K562 (cell line): ENCODE data around the gene PPT2. TPM values are rescaled to one million over a fixed set of nuclear protein-coding genes. Genes with fewer than 3 reads are reported as not detected.

ENCODE experiments used
- ARHGAP35 ChIP-seq: fragments of 450-650 bp; IDR thresholded peaks from 2 replicates; pipeline ENCODE4 v1.6.1; 2018; ENCODE audit not compliant: partially characterized antibody
- BRCA1 ChIP-seq, 2 experiments: fragments of 450-650 bp in 1 of 2; sonication (generic) in 1 of 2; formaldehyde crosslinking in 1 of 2; IDR thresholded peaks; 2 replicates each; pipeline versions ENCODE4 v1.5.0 to v1.6.1; 2017 to 2020; ENCODE audit warnings: mild to moderate bottlenecking in 1 of 2, missing genetic modification reagents in 1 of 2
- CBX5 ChIP-seq: IDR thresholded peaks from 2 replicates; pipeline ENCODE4 v1.6.1; 2014; ENCODE audit warnings: low read depth, borderline replicate concordance
- EP300 ChIP-seq: IDR thresholded peaks from 2 replicates; pipeline ENCODE4 v1.6.1; 2012; ENCODE audit warnings: low read length, improper control_type of control experiment
- GABPA ChIP-seq: fragments of 200-800 bp; sonication (Bioruptor generic); conservative IDR thresholded peaks from 2 replicates; pipeline ENCODE4 v1.6.1; 2016; ENCODE audit warnings: low read depth, missing genetic modification characterization, missing compliant biosample characterization
- HNRNPK ChIP-seq: fragments of 200-400 bp; formaldehyde crosslinking; IDR thresholded peaks from one replicate; pipeline ENCODE4 v1.6.1; 2018; ENCODE audit warnings: mild to moderate bottlenecking, low read depth, low read length; ENCODE audit not compliant: poor library complexity, severe bottlenecking
- KHSRP ChIP-seq: fragments of 450-650 bp; IDR thresholded peaks from 2 replicates; pipeline ENCODE4 v1.6.1; 2017
- KLF10 ChIP-seq: fragments of 250-450 bp; sonication (Bioruptor Pico); IDR thresholded peaks from 2 replicates; pipeline ENCODE4 v1.6.1; 2021; ENCODE audit warnings: matching md5 sums
- NFIX ChIP-seq: fragments of 250-450 bp; sonication (Bioruptor Pico); IDR thresholded peaks from 2 replicates; pipeline ENCODE4 v1.4.0; 2020; ENCODE audit warnings: low read depth, mild to moderate bottlenecking, moderate library complexity
- PHF20 ChIP-seq: fragments of 450-650 bp; IDR thresholded peaks from 2 replicates; pipeline ENCODE4 v1.6.1; 2018; ENCODE audit not compliant: partially characterized antibody
- POLR2AphosphoS5 ChIP-seq: IDR thresholded peaks from 2 replicates; pipeline ENCODE4 v1.6.1; 2011; ENCODE audit warnings: mild to moderate bottlenecking, low read depth, low read length, moderate library complexity; ENCODE audit not compliant: control insufficient read depth, insufficient read depth
- SP2 ChIP-seq: IDR thresholded peaks from 2 replicates; pipeline ENCODE4 v1.6.1; 2011; ENCODE audit warnings: mild to moderate bottlenecking, low read depth, low read length, moderate library complexity; ENCODE audit not compliant: poor library complexity, severe bottlenecking; ENCODE audit errors: extremely low read depth
- SRSF3 ChIP-seq: fragments of 200-400 bp; formaldehyde crosslinking; IDR thresholded peaks from 2 replicates; pipeline ENCODE4 v1.6.1; 2016; ENCODE audit warnings: mild to moderate bottlenecking, low read length, moderate library complexity; ENCODE audit not compliant: insufficient read depth
- TARDBP ChIP-seq: fragments of 450-650 bp; IDR thresholded peaks from 2 replicates; pipeline ENCODE4 v1.6.1; 2016
- TEAD4 ChIP-seq, 2 experiments: sonication (generic) in 1 of 2; formaldehyde crosslinking in 1 of 2; IDR thresholded peaks; 2 replicates each; pipeline versions ENCODE4 v1.6.1 to v1.8.0; 2012 to 2022; ENCODE audit warnings: borderline replicate concordance in 1 of 2, inconsistent platforms in 1 of 2, low read length in 1 of 2, mild to moderate bottlenecking in 1 of 2, missing genetic modification reagents in 1 of 2
- TFE3 ChIP-seq: fragments of 450-650 bp; formaldehyde crosslinking; IDR thresholded peaks from 2 replicates; pipeline ENCODE4 v1.4.0; 2020; ENCODE audit warnings: mild to moderate bottlenecking, mixed read lengths
- THRA ChIP-seq: fragments of 450-650 bp; IDR thresholded peaks from 2 replicates; pipeline ENCODE4 v1.6.1; 2017; ENCODE audit warnings: mild to moderate bottlenecking, moderate library complexity
- TRIM28 ChIP-seq: fragments of 450-650 bp; IDR thresholded peaks from 2 replicates; pipeline ENCODE4 v1.6.1; 2017
- ZC3H4 ChIP-seq: sonication (generic); formaldehyde crosslinking; IDR thresholded peaks from 2 replicates; pipeline ENCODE4 v1.9.0; 2021; ENCODE audit warnings: missing genetic modification reagents, borderline replicate concordance
- ZNF197 ChIP-seq: fragments of 200-800 bp; sonication (Bioruptor generic); IDR thresholded peaks from 2 replicates; pipeline ENCODE4 v1.6.1; 2016; ENCODE audit warnings: low read depth, missing genetic modification characterization, missing compliant biosample characterization
- ZNF384 ChIP-seq: IDR thresholded peaks from 2 replicates; pipeline ENCODE4 v1.6.1; 2012; ENCODE audit warnings: low read depth, low read length, improper control_type of control experiment
- ZNF445 ChIP-seq: fragments of 250-450 bp; sonication (Bioruptor Pico); IDR thresholded peaks from 2 replicates; pipeline ENCODE4 v1.4.0; 2020; ENCODE audit warnings: low read depth, mild to moderate bottlenecking, moderate library complexity
- ZNF75A ChIP-seq: fragments of 450-650 bp; formaldehyde crosslinking; IDR thresholded peaks from 2 replicates; pipeline ENCODE4 v1.4.0; 2020; ENCODE audit warnings: mild to moderate bottlenecking
- ZNF77 ChIP-seq: fragments of 250-450 bp; sonication (Bioruptor Pico); IDR thresholded peaks from 2 replicates; pipeline ENCODE4 v1.5.0; 2020
- ZZZ3 ChIP-seq: fragments of 450-650 bp; IDR thresholded peaks from 2 replicates; pipeline ENCODE4 v1.6.1; 2016; ENCODE audit warnings: antibody characterized with exemption, mild to moderate bottlenecking, moderate library complexity
- polyA plus RNA-seq, 8 experiments: library from polyadenylated mRNA; depleted of rRNA in 4 of 8; stranded (reverse) in 5 of 8; unstranded in 3 of 8; fragments of >200 nt; fragmentation: Nextera tagmentation in 2 of 8; fragmentation: Illumina TruSeq in 1 of 8; extraction: Ambion mirVana in 2 of 8; extraction: Trizol in 1 of 8; gene quantifications; 2 replicates each; pipeline versions ENCODE4 v1.2.1 to v1.2.3, GENCODE V29; 2011 to 2014; ENCODE audit warnings: inconsistent platforms in 1 of 8, missing spikeins in 1 of 8
- total RNA-seq, 7 experiments: library from RNA; depleted of rRNA in 6 of 7; stranded (reverse); fragments of >200 nt in 6 of 7; fragmentation: Illumina TruSeq in 2 of 7; extraction: Trizol in 2 of 7; gene quantifications; 2 replicates each; pipeline versions ENCODE4 v1.2.1 to v1.2.3, GENCODE V29; 2011 to 2021; ENCODE audit warnings: low replicate concordance in 1 of 7
- TF ChIP-seq, protein P1 (sequence below): fragments of 450-650 bp; formaldehyde crosslinking; IDR thresholded peaks from 2 replicates; pipeline ENCODE4 v1.4.0; 2020; ENCODE audit warnings: mild to moderate bottlenecking, moderate library complexity

PPT2 gene
- total and polyA plus RNA-seq, 9 of the 15 experiments (the other 6 are each of a cell fraction or from before 2014, with no cell fraction given), result 27.4 to 98.8 (median 69.9) TPM

- TF ChIP-seq KHSRP, result 0 out of 2 replicates have a peak, but pooled peaks have one; percentile 21
- no peak; the same call in 1 of the 2 replicates for TF ChIP-seq ZNF197 (CRISPR knock-in tag)
- TF ChIP-seq NFIX (CRISPR knock-in tag), result 0 out of 2 replicates have a peak, but pooled peaks have one; percentile 6
- TF ChIP-seq HNRNPK, result no peak
- TF ChIP-seq ZZZ3, result peak; percentile 61; the same call in 1 of the 2 replicates
- no peak for TF ChIP-seq BRCA1 (IDR thresholded peaks at IDR 0.05)
- no peak for TF ChIP-seq BRCA1 (CRISPR knock-in tag; IDR thresholded peaks at IDR 0.05)
- TF ChIP-seq KLF10 (CRISPR knock-in tag), result no peak
- TF ChIP-seq ZNF77 (CRISPR knock-in tag), result 0 out of 2 replicates have a peak, but pooled peaks have one; percentile 26
- TF ChIP-seq, protein P1, sequence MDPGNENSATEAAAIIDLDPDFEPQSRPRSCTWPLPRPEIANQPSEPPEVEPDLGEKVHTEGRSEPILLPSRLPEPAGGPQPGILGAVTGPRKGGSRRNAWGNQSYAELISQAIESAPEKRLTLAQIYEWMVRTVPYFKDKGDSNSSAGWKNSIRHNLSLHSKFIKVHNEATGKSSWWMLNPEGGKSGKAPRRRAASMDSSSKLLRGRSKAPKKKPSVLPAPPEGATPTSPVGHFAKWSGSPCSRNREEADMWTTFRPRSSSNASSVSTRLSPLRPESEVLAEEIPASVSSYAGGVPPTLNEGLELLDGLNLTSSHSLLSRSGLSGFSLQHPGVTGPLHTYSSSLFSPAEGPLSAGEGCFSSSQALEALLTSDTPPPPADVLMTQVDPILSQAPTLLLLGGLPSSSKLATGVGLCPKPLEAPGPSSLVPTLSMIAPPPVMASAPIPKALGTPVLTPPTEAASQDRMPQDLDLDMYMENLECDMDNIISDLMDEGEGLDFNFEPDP (CRISPR knock-in tag), result no peak
- no peak for TF ChIP-seq SRSF3
- no peak for TF ChIP-seq PHF20
- TF ChIP-seq ZNF384, result no peak
- no peak for TF ChIP-seq ZNF75A
- TF ChIP-seq ARHGAP35, result peak; percentile 66
- no peak for TF ChIP-seq GABPA
- TF ChIP-seq TRIM28, result peak; percentile 18; the same call in 1 of the 2 replicates
- TF ChIP-seq TEAD4 (IDR thresholded peaks at IDR 0.05; ENCODE audit: low read length), result no peak
- TF ChIP-seq TEAD4 (CRISPR knock-in tag; IDR thresholded peaks at IDR 0.05; ENCODE audit: borderline replicate concordance), result no peak
- TF ChIP-seq SP2, result no peak
- no peak for TF ChIP-seq THRA
- TF ChIP-seq TARDBP, result no peak
- TF ChIP-seq CBX5, result no peak
- no peak for TF ChIP-seq ZNF445 (CRISPR knock-in tag)
- TF ChIP-seq EP300, result peak; percentile 34; the same call in 1 of the 2 replicates
- peak; percentile 25; the same call in 1 of the 2 replicates for TF ChIP-seq TFE3
- TF ChIP-seq ZC3H4 (CRISPR knock-in tag), result no peak
- no peak for TF ChIP-seq POLR2AphosphoS5
Observed at GRCh38 chr6:32176476-32177182, 22.7 kb downstream of the PPT2 start (continued).
